BE2C (cell line): ENCODE data around the gene CSF2RB.

ENCODE experiments used
- DNase-seq: peaks from one replicate; pipeline ENCODE4 v3.0.0-alpha.2; 2020
- H3K27me3 ChIP-seq: fragments of 250-450 bp; sonication (Bioruptor Pico); 2 replicates; pipeline ENCODE4 v1.5.1; 2020; ENCODE audit warnings: mild to moderate bottlenecking
- H3K36me3 ChIP-seq: fragments of 250-450 bp; sonication (Bioruptor Pico); 2 replicates; pipeline ENCODE4 v1.5.1; 2020; ENCODE audit warnings: mild to moderate bottlenecking
- H3K4me1 ChIP-seq: fragments of 250-450 bp; sonication (Bioruptor Pico); 2 replicates; pipeline ENCODE4 v1.5.1; 2020
- H3K4me3 ChIP-seq: 2 replicates; pipeline ENCODE4 v1.5.1; 2011; ENCODE audit warnings: low read depth, low read length
- H3K9me3 ChIP-seq: fragments of 250-450 bp; sonication (Bioruptor Pico); 2 replicates; pipeline ENCODE4 v1.5.1; 2020
- TF ChIP-seq, protein P1 (sequence below): IDR thresholded peaks from 2 replicates; pipeline ENCODE4 v1.5.1; 2012; ENCODE audit warnings: mild to moderate bottlenecking, low read depth, low read length

CSF2RB gene

DNA sequence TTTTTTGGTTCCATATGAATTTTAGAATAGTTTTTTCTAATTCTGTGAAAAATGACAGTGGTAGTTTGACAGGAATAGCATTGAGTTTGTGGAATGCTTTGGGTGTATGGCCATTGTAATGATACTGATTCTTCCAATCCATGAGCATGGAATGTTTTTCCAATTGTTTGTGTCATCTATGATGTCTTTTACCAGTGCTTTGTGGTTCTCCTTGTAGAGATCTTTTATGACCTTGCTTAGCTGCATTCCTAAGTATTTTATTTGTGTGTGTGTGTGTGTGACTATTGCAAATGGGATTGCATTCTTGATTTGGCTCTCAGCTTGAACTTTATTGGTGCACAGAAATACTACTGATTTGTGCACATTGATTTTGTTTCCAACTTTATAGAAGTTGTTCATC, 3.0 kb upstream of the CSF2RB start:
- H3K4me1 ChIP-seq, result no peaks in the 10 kb centered on the region
- TF ChIP-seq, protein P1, sequence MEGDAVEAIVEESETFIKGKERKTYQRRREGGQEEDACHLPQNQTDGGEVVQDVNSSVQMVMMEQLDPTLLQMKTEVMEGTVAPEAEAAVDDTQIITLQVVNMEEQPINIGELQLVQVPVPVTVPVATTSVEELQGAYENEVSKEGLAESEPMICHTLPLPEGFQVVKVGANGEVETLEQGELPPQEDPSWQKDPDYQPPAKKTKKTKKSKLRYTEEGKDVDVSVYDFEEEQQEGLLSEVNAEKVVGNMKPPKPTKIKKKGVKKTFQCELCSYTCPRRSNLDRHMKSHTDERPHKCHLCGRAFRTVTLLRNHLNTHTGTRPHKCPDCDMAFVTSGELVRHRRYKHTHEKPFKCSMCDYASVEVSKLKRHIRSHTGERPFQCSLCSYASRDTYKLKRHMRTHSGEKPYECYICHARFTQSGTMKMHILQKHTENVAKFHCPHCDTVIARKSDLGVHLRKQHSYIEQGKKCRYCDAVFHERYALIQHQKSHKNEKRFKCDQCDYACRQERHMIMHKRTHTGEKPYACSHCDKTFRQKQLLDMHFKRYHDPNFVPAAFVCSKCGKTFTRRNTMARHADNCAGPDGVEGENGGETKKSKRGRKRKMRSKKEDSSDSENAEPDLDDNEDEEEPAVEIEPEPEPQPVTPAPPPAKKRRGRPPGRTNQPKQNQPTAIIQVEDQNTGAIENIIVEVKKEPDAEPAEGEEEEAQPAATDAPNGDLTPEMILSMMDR, result no peak

DNA sequence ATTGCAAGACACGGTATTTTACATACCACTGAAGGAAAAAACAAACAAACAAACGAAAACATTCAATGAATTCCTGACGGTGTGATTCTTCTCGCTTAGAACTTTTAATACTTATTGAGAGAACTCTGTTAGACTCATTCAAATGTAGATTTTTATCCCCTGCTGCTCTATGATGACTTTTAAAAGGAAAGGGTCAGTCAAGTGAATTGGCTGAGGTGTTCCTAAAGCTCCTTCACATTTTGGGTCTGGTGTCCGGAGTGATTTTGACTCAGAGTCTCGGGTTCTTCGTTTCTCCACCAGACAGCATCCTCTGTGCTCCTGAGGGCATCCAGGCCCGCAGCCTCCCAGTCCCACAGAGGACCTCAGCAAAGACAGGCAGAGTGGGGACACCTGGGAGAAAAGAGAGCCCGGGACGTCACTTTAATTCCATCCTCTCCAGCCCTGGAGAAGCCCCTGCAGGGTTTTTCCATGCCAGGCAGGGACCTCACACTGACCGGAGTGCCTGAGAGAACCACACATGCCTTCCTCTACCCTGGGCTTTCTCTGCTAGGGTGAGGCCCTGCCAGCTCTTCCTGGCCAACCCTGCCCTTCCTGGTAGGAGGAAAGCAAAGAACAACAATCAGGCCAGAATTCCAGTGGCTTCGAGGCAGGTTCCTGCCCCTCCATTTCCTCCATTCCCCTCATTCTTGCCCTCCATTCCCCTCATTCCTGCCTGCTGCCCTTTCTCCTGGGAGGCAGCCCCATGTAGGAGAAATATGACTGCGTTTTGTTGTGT, 1.4 kb upstream of the CSF2RB start:
- no peaks in the 10 kb centered on the region for H3K36me3 ChIP-seq
- peaks cover 22% of the 10 kb centered on the region for H3K27me3 ChIP-seq
- TF ChIP-seq, protein P1, result no peak
- no peaks in the 10 kb centered on the region for H3K4me1 ChIP-seq
- H3K4me3 ChIP-seq, result no peak overlapping the region
- no peak for DNase-seq
- no peaks in the 10 kb centered on the region for H3K9me3 ChIP-seq

More for the DNA sequence above, 3.0 kb upstream of the CSF2RB start:
- Histone ChIP-seq H3K27me3 (peaks cover 9% of the 10 kb centered on the region), H3K4me3 (no peak overlapping the region), H3K9me3 (no peaks in the 10 kb centered on the region), H3K36me3 (no peaks in the 10 kb centered on the region)
- no peak for DNase-seq

DNA sequence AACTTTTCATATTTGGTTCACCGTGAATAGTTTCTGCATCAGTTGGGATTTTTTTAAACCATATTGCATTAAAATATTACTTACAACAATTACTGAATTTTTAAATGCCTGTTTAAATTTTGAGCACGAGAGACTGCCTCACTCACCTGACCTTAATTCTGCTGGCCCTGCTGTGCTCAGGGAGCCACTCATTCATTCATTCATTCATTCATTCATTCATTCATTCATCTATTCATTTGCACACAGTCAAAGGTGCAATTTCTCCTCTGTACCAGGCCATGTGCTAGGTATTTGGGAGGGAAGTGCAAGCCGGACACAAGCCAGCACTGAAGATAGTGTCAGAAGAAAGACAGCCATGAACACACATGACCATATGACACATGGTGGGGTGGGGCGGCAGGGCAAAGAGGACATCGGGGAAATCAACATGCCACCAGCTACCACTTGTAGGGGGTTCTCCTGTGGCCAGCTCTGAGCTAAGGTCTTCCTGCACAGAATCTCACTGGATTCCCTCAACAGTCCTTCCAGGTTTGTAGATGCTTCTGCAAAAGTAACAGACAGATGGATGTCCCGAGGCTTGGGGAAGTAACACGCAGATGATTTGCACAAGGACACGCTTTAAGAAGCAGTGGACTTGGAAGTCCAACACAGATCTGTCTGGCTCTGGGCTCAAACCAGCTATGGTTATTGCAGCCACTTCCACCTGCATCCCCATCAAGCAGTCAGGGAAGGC, 568 bp upstream of the CSF2RB start:
- DNase-seq, result no peak
- H3K4me1 ChIP-seq, result no peaks in the 10 kb centered on the region
- H3K4me3 ChIP-seq, result no peak overlapping the region
- TF ChIP-seq, protein P1, result no peak
- H3K36me3 ChIP-seq, result no peaks in the 10 kb centered on the region
- no peaks in the 10 kb centered on the region for H3K9me3 ChIP-seq
- peaks cover 22% of the 10 kb centered on the region for H3K27me3 ChIP-seq

DNA sequence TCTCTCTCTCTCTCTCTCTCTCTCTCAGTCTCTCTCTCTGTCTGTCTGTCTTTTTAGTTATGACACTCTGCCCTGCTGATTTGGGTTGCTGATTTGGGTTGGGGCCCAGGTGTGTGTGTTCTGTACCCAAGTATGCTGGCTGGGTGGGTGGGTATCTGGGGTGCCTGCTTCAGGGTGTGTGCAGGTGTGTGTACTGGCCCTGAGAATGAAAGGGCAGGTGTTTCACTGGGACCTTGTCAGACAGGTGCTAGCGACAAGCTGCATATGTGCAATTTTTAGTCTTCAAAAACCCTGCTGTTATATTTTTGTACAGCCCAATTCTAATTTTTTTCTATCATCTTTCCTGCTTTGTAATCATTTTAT, 943 bp downstream of the CSF2RB start:
- Histone ChIP-seq H3K9me3 (no peaks in the 10 kb centered on the region), H3K4me1 (no peaks in the 10 kb centered on the region), H3K4me3 (no peak overlapping the region), H3K27me3 (peaks cover 22% of the 10 kb centered on the region), H3K36me3 (no peaks in the 10 kb centered on the region)
- DNase-seq, result no peak
- TF ChIP-seq, protein P1, result no peak

DNA sequence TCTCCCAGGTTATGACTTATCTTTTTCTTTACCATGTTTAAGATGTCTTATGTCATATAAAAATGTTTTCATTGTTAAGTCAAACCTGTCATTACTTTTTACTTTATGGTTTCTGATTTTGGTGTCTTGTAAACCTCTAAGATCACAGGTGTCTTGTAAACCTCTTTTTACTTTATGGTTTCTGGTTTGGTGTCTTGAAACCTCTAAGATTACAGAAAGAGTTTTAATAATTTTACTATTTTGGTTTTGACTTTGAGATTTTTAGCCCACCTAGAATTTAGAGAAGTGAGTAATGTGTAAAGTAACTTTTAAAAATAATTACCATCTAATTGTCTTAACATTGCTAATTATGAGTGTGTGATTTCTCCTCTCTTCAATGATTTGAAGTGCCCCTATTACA, 2.6 kb downstream of the CSF2RB start:
- TF ChIP-seq, protein P1, result no peak
- Histone ChIP-seq H3K27me3 (peaks cover 13% of the 10 kb centered on the region), H3K4me1 (no peaks in the 10 kb centered on the region), H3K9me3 (no peaks in the 10 kb centered on the region), H3K4me3 (no peak overlapping the region), H3K36me3 (no peaks in the 10 kb centered on the region)
- no peak for DNase-seq
